T-helper 1 cell treated with Interleukin-12 subunit alpha and Interleukin-12 subunit beta and Interleukin-4 antibody, amounts not matched to agents 30 μg/mL and 1 μg/mL, for 36 hours (primary cell): ENCODE measurements around the gene DCAF7.

Experiments
- H3K27ac Mint-ChIP-seq: one replicate; pipeline ENCODE4 v1.8.0; 2021; ENCODE audit warnings: mild to moderate bottlenecking, mixed read lengths
- H3K27me3 Mint-ChIP-seq: one replicate; pipeline ENCODE4 v1.8.0; 2021; ENCODE audit warnings: low read depth, mixed read lengths
- H3K36me3 Mint-ChIP-seq: one replicate; pipeline ENCODE4 v1.8.0; 2021; ENCODE audit warnings: low read depth, mixed read lengths
- H3K4me1 Mint-ChIP-seq: one replicate; pipeline ENCODE4 v1.8.0; 2021; ENCODE audit warnings: low read depth, mixed read lengths
- H3K4me3 Mint-ChIP-seq: one replicate; pipeline ENCODE4 v1.8.0; 2021; ENCODE audit warnings: mild to moderate bottlenecking, moderate library complexity, mixed read lengths
- H3K9me3 Mint-ChIP-seq: one replicate; pipeline ENCODE4 v1.8.0; 2021; ENCODE audit warnings: mixed read lengths

Gene DCAF7

GRCh38 chr17:63634816-63635215 is 84.5 kb downstream of the DCAF7 start:
- Mint-ChIP-seq H3K4me3 (no peak overlapping the region), H3K27ac (no peak overlapping the region), H3K27me3 (no peaks in the 10 kb centered on the region), H3K4me1 (peaks cover 22% of the 10 kb centered on the region), H3K9me3 (no peaks in the 10 kb centered on the region), H3K36me3 (peaks cover 19% of the 10 kb centered on the region)

GRCh38 chr17:63635290-63635689 is 85.0 kb downstream of the DCAF7 start:
- no peaks in the 10 kb centered on the region for H3K27me3 Mint-ChIP-seq
- H3K36me3 Mint-ChIP-seq, result peaks cover 19% of the 10 kb centered on the region
- peaks cover 22% of the 10 kb centered on the region for H3K4me1 Mint-ChIP-seq
- H3K4me3 Mint-ChIP-seq, result no peak overlapping the region
- no peaks in the 10 kb centered on the region for H3K9me3 Mint-ChIP-seq
- H3K27ac Mint-ChIP-seq, result no peak overlapping the region

GRCh38 chr17:63635787-63636186 is 85.5 kb downstream of the DCAF7 start:
- Mint-ChIP-seq H3K36me3 (peaks cover 19% of the 10 kb centered on the region), H3K9me3 (no peaks in the 10 kb centered on the region), H3K27ac (no peak overlapping the region), H3K4me1 (peaks cover 22% of the 10 kb centered on the region), H3K27me3 (no peaks in the 10 kb centered on the region), H3K4me3 (no peak overlapping the region)

DNA sequence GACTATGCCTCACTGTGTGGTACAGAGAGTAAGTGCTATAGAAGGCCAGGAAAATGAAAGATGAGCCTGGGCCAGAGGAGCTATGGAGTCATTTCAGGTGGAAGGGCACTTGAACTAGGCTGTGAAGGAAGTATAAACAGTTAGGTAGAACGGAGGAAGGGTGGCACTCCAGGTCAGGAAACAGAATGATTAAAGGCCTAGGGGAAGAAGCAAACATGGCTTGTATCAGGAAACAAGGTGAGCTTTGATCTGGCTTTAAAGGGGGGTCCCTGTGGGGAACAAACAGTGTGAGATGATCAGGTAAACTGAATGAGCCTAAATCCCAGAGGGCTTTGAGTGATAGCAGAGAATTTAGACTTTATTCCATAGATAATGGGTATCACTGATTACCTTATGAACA is 88.8 kb downstream of the DCAF7 start:
- H3K36me3 Mint-ChIP-seq, result peaks cover 9% of the 10 kb centered on the region
- peak overlapping the region; percentile 41 for H3K27ac Mint-ChIP-seq
- H3K4me1 Mint-ChIP-seq, result peaks cover 9% of the 10 kb centered on the region
- no peaks in the 10 kb centered on the region for H3K27me3 Mint-ChIP-seq
- no peak overlapping the region for H3K4me3 Mint-ChIP-seq
- H3K9me3 Mint-ChIP-seq, result no peaks in the 10 kb centered on the region

GRCh38 chr17:63640038-63640437 is 89.8 kb downstream of the DCAF7 start:
- Mint-ChIP-seq H3K36me3 (peaks cover 13% of the 10 kb centered on the region), H3K4me1 (peaks cover 5% of the 10 kb centered on the region), H3K27ac (no peak overlapping the region)

DNA sequence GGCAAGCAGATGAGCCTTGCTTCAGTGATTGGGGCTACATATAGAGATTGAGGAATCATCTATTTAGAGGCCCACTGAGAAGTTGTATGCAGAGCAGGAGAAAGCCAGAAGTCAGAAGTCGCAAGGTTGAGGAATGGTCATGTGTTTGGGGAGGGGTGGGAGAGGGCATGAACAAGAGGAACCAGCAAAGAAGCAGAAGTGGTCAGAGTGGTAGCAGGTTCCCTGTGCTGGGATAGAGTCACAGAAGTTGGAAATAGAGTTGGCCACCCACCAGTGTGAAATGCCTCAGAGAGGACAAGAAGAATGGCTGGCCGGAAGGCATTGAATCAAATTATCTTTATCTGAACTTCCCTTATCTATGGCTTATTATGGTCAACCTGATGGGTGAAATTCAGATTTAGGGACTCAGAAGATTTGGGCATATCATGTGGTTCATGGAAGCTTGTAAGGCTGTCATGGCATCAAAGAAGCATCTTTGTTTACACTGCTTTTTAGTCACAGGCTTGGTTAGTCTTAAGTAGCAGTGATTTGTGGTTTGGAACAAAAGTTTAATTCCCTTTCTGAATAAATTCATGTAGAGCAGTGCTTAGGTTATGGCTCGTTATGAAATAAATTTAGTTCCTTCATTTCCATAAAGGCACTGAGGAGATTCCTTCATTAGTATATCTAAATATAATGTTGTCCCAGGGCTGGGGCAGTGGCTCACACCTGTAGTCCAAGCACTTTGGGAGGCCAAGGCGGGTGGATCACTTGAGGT is 91.6 kb downstream of the DCAF7 start:
- Mint-ChIP-seq H3K27ac (no peak overlapping the region), H3K36me3 (peaks cover 15% of the 10 kb centered on the region), H3K9me3 (no peaks in the 10 kb centered on the region), H3K27me3 (no peaks in the 10 kb centered on the region), H3K4me1 (peaks cover 12% of the 10 kb centered on the region), H3K4me3 (no peak overlapping the region)

More at GRCh38 chr17:63640038-63640437, 89.8 kb downstream of the DCAF7 start:
- Mint-ChIP-seq H3K9me3 (no peaks in the 10 kb centered on the region), H3K27me3 (no peaks in the 10 kb centered on the region), H3K4me3 (no peak overlapping the region)
